Adrenal gland (tissue), 12 donors: ENCODE data around the gene RYR3. TPM values are rescaled to one million over a fixed set of nuclear protein-coding genes. Genes with fewer than 3 reads are reported as not detected.

Source experiments
- DNase-seq, 7 donors: peaks; one replicate each; pipeline ENCODE4 v3.0.0-alpha.2; 2019 to 2020
- H3K27ac ChIP-seq, 5 donors: fragments of 200-600 bp; sonication (generic) in 4 of 5; 1 replicate in 3 of 5; 2 replicates in 2 of 5; pipeline versions ENCODE4 v1.5.1 to v1.8.0; 2016 to 2020; ENCODE audit warnings: mild to moderate bottlenecking in 1 of 5
- H3K27me3 ChIP-seq: fragments of 200-600 bp; 2 replicates; pipeline ENCODE4 v1.8.0; 2021
- H3K36me3 ChIP-seq, 2 donors: fragments of 200-600 bp; replicated peaks in 1 of 2; 1 replicate in 1 of 2; 2 replicates in 1 of 2; pipeline versions ENCODE4 v1.5.1 to v1.8.0; 2018 to 2022
- H3K4me1 ChIP-seq, 2 donors: fragments of 200-600 bp; replicated peaks in 1 of 2; 1 replicate in 1 of 2; 2 replicates in 1 of 2; pipeline versions ENCODE4 v1.5.1 to v1.8.0; 2018 to 2021
- H3K4me3 ChIP-seq, 4 donors: fragments of 200-600 bp; sonication (generic) in 3 of 4; one replicate each; pipeline ENCODE4 v1.5.1; 2016 to 2018
- H3K9me3 ChIP-seq, 3 donors: fragments of 200-600 bp; sonication (generic) in 1 of 3; replicated peaks in 1 of 3; 1 replicate in 2 of 3; 2 replicates in 1 of 3; pipeline versions ENCODE4 v1.5.1 to v1.8.0; 2016 to 2021
- CTCF ChIP-seq, 6 experiments: fragments of 450-650 bp in 4 of 6; fragments of 200-600 bp in 2 of 6; sonication (generic) in 1 of 6; IDR thresholded peaks; 1 replicate in 5 of 6; 2 replicates in 1 of 6; pipeline versions ENCODE4 v1.5.1 to v1.8.0; 2016 to 2021; ENCODE audit warnings: antibody characterized with exemption in 6 of 6, mild to moderate bottlenecking in 2 of 6, moderate library complexity in 1 of 6
- POLR2A ChIP-seq, 2 donors: fragments of 450-650 bp; IDR thresholded peaks; one replicate each; pipeline ENCODE4 v1.6.1; 2017; ENCODE audit warnings: antibody characterized with exemption in 2 of 2, mild to moderate bottlenecking in 2 of 2, moderate library complexity in 1 of 2
- WGBS, 4 donors: extraction: QIAGEN DNeasy Blood & Tissue Kit in 2 of 4; methylation state at CpG; one replicate each; pipeline versions ENCODE4 v1.1.5 to v1.1.7; 2013 to 2017; 5-methylcytosine and 5-hydroxymethylcytosine counted together
- intact Hi-C, 2 donors: fragments of 100-400 bp; cut with DNase I; formaldehyde crosslinking; loops; one replicate each; pipeline versions ENCODE4 v1.14.1 to v1.15.0; 2022 to 2023
- polyA plus RNA-seq, 3 donors: library from polyadenylated mRNA; stranded (reverse); fragments of 200-250 nt in 2 of 3; fragments of 350-450 nt in 1 of 3; fragmentation: Illumina TruSeq in 1 of 3; extraction: RNeasy Lipid Tissue Mini Kit (QIAGEN cat#74804) in 1 of 3; gene quantifications; one replicate each; pipeline ENCODE4 v1.2.3, GENCODE V29; 2013 to 2014
- total RNA-seq, 9 donors: library from RNA; depleted of rRNA in 4 of 9; stranded (reverse); fragments of >200 nt in 4 of 9; fragments of 120-200 nt in 1 of 9; fragmentation: NEBNext Ultra II Directional in 1 of 9; extraction: Animal tissue kit (Norgen Biotek cat#: 25700) in 1 of 9; gene quantifications; one replicate each; pipeline versions ENCODE4 v1.1.0 to v1.2.4, GENCODE V29; 2013 to 2023
- donor health status: healthy with polysubstance abuse.
- donor health status: Bipolar disorder and iron deficiency.
- donor health status: DM: yes; HTN: yes; CAD: no.
- donor health status: DM: no; HTN: no; CAD: no.
- donor health status: DM: no; HTN: no; CAD: no.
- donor health status: DM: yes; HTN: yes; CAD: no.

Gene RYR3
- total and polyA plus RNA-seq, 12 donors, result 0.32 to 60.7 (median 3.4) TPM

GRCh38 chr15:33438396-33438795, 127.6 kb downstream of the RYR3 start:
- no peaks in the 10 kb centered on the region for H3K4me1 ChIP-seq
- H3K4me3 ChIP-seq, result no peak overlapping the region
- no peak overlapping the region for H3K27ac ChIP-seq
- intact Hi-C loops, result no loop called here
- H3K36me3 ChIP-seq, result no peaks in the 10 kb centered on the region
- no peaks in the 10 kb centered on the region for H3K9me3 ChIP-seq
- no peak for DNase-seq
- TF ChIP-seq POLR2A (IDR thresholded peaks at IDR 0.05), result no peak
- TF ChIP-seq CTCF (IDR thresholded peaks at IDR 0.05), result no peak
- H3K27me3 ChIP-seq, result no peaks in the 10 kb centered on the region
- WGBS, 4 donors, result 75 to 86% (median 79%) methylated on average over 3 of the region's 3 CpGs

- no peak for DNase-seq
- Histone ChIP-seq H3K4me3 (no peak overlapping the region), H3K36me3 (no peaks in the 10 kb centered on the region), H3K27me3 (no peaks in the 10 kb centered on the region), H3K9me3 (no peaks in the 10 kb centered on the region), H3K4me1 (no peaks in the 10 kb centered on the region), H3K27ac (no peak overlapping the region)
- WGBS, 4 donors, result 56 to 79% (median 64%) methylated on average over 4 of the region's 4 CpGs
- intact Hi-C loops, result no loop called here
- TF ChIP-seq CTCF (IDR thresholded peaks at IDR 0.05) (no peak), POLR2A (IDR thresholded peaks at IDR 0.05) (no peak)
Measured at GRCh38 chr15:33440900-33441299, 130.1 kb downstream of the RYR3 start.

DNA sequence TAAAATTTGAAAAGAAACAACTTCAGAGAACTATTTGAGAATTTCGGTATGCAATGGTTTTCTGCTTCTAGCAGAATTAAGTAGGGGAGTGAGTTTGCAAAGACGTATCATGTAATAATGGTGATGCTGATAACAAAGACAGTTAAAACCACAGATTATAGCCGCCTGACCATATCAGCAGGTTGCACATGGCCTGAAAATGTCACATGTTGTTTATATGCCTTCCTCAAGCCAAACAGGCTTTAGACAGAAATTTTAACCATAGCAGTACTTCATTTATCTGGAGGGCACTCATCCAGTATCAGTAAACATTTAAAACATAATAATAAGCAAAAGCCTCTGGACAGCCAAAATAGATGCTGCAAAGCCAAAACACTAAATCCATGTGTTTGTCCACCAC, 131.7 kb downstream of the RYR3 start:
- no peaks in the 10 kb centered on the region for H3K27me3 ChIP-seq
- WGBS, 4 donors, result 42 to 56% (median 49%) methylated on average over 3 of the region's 3 CpGs
- intact Hi-C loops, result no loop called here
- no peaks in the 10 kb centered on the region for H3K4me1 ChIP-seq
- H3K4me3 ChIP-seq, result no peak overlapping the region
- no peaks in the 10 kb centered on the region for H3K36me3 ChIP-seq
- DNase-seq, result no peak
- TF ChIP-seq POLR2A (IDR thresholded peaks at IDR 0.05), result no peak
- TF ChIP-seq CTCF (IDR thresholded peaks at IDR 0.05), result no peak
- no peak overlapping the region for H3K27ac ChIP-seq
- no peaks in the 10 kb centered on the region for H3K9me3 ChIP-seq

DNA sequence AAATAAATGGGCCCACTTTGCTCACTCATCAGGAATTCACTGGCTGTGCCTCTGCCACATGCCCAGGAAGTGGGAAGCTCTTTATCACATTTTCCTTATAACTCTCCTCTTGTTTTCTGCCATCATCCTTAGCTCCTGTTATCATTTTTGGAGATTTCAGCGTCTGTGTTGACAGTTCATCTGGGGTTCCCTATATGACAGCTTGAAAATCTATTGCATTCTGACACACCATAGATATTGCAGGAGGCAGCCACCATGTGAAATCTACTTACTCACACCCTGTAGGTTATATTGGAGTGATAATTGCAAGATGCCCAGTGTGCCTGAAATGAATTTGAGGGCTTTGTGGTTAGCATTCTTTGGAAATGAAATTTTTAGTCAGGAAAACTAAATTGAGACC, 132.9 kb downstream of the RYR3 start:
- no peak for DNase-seq
- Histone ChIP-seq H3K27ac (no peak overlapping the region), H3K27me3 (no peaks in the 10 kb centered on the region), H3K4me1 (no peaks in the 10 kb centered on the region), H3K36me3 (no peaks in the 10 kb centered on the region), H3K9me3 (no peaks in the 10 kb centered on the region), H3K4me3 (no peak overlapping the region)
- intact Hi-C loops, result no loop called here
- TF ChIP-seq POLR2A (IDR thresholded peaks at IDR 0.05) (no peak), CTCF (IDR thresholded peaks at IDR 0.05) (no peak)
- WGBS, 4 donors, result 11 to 22% (median 14%) methylated on average over 1 of the region's 1 CpG
